Parathyroid adenoma (tissue), 2 donors: ENCODE measurements around the gene MRPL23.

Experiments used
- H2AFZ ChIP-seq: fragments of 300-600 bp; sonication (generic); one replicate; pipeline ENCODE4 v1.7.0; 2017; ENCODE audit warnings: antibody characterized with exemption, mild to moderate bottlenecking
- H3K27ac ChIP-seq: fragments of 300-600 bp; sonication (generic); one replicate; pipeline ENCODE4 v1.7.0; 2017
- H3K27me3 ChIP-seq: fragments of 300-600 bp; sonication (generic); one replicate; pipeline ENCODE4 v1.7.0; 2017; ENCODE audit warnings: low read length; ENCODE audit not compliant: control insufficient read depth, insufficient read depth
- H3K36me3 ChIP-seq: fragments of 300-600 bp; sonication (generic); one replicate; pipeline ENCODE4 v1.7.0; 2017; ENCODE audit warnings: low read length; ENCODE audit not compliant: control insufficient read depth, insufficient read depth
- H3K4me1 ChIP-seq: fragments of 300-600 bp; sonication (generic); one replicate; pipeline ENCODE4 v1.7.0; 2017; ENCODE audit warnings: control low read depth
- H3K4me2 ChIP-seq: fragments of 300-600 bp; sonication (generic); one replicate; pipeline ENCODE4 v1.7.0; 2017; ENCODE audit warnings: low read length
- H3K4me3 ChIP-seq: fragments of 300-600 bp; sonication (generic); one replicate; pipeline ENCODE4 v1.7.0; 2017; ENCODE audit warnings: low read depth, low read length
- H3K79me2 ChIP-seq: fragments of 300-600 bp; sonication (generic); one replicate; pipeline ENCODE4 v1.7.0; 2017; ENCODE audit warnings: control low read depth
- H3K9ac ChIP-seq: fragments of 300-600 bp; sonication (generic); one replicate; pipeline ENCODE4 v1.7.0; 2017; ENCODE audit warnings: mild to moderate bottlenecking
- H3K9me3 ChIP-seq: fragments of 300-600 bp; sonication (generic); one replicate; pipeline ENCODE4 v1.7.0; 2017; ENCODE audit warnings: low read length; ENCODE audit not compliant: control insufficient read depth
- TF ChIP-seq, protein P1 (sequence below): fragments of 300-600 bp; sonication (generic); IDR thresholded peaks from one replicate; pipeline ENCODE4 v1.7.0; 2017; ENCODE audit warnings: antibody characterized with exemption, mild to moderate bottlenecking
- donor health status: primary hyperparathyroidism.

MRPL23 gene

DNA sequence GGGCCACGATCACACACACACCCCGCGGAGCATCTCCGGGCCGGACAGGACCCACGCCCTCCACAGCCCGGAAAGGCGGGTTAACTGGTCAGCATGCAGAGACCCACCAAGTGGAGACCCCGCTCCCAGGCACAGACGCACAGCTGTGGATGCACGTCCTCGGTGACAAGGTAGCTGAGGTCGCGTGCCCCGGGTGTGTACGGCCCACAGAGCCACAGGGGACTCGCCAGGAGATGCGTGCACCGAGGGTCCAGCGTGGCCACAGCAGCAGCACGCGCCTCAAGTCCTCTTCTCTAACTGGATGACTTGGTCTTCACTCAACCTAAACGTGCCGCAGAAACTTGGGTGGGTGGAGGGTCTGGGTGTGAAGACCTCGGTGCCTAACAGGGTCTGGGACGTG lies 45.0 kb downstream of the MRPL23 start:
- no peaks in the 10 kb centered on the region for H3K79me2 ChIP-seq
- H3K4me2 ChIP-seq: no peak overlapping the region
- no peak overlapping the region for H3K27ac ChIP-seq
- no peaks in the 10 kb centered on the region for H3K9me3 ChIP-seq
- TF ChIP-seq, protein P1, sequence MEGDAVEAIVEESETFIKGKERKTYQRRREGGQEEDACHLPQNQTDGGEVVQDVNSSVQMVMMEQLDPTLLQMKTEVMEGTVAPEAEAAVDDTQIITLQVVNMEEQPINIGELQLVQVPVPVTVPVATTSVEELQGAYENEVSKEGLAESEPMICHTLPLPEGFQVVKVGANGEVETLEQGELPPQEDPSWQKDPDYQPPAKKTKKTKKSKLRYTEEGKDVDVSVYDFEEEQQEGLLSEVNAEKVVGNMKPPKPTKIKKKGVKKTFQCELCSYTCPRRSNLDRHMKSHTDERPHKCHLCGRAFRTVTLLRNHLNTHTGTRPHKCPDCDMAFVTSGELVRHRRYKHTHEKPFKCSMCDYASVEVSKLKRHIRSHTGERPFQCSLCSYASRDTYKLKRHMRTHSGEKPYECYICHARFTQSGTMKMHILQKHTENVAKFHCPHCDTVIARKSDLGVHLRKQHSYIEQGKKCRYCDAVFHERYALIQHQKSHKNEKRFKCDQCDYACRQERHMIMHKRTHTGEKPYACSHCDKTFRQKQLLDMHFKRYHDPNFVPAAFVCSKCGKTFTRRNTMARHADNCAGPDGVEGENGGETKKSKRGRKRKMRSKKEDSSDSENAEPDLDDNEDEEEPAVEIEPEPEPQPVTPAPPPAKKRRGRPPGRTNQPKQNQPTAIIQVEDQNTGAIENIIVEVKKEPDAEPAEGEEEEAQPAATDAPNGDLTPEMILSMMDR: no peak
- H3K4me3 ChIP-seq: no peak overlapping the region
- H3K4me1 ChIP-seq: no peaks in the 10 kb centered on the region
- no peak overlapping the region for H2AFZ ChIP-seq
- H3K27me3 ChIP-seq: no peaks in the 10 kb centered on the region
- H3K9ac ChIP-seq: no peak overlapping the region
- H3K36me3 ChIP-seq: no peaks in the 10 kb centered on the region

DNA sequence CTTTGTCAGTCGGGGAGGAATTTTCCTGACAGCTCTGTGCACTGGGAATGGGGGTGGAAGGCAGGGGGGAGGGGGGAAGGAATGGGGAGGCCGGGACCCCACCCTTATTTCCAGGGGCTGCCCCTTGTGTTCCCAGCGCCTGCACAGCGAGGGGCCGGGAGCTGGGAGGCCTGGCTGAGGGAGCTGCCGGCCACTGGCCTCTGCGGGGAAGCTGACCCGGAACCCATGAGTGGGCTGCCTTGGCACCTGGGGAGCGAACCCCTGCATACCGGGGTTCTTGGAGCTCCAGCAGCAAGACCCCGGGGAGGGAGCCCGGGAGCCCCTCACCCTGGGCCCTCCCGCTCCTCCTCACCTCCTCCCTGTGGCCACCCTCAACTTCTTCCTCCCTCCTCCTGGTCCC lies 47.0 kb downstream of the MRPL23 start:
- Histone ChIP-seq H3K27ac (no peak overlapping the region), H3K27me3 (no peaks in the 10 kb centered on the region), H3K36me3 (no peaks in the 10 kb centered on the region), H3K79me2 (no peaks in the 10 kb centered on the region), H2AFZ (no peak overlapping the region), H3K4me2 (no peak overlapping the region), H3K9ac (no peak overlapping the region), H3K4me3 (no peak overlapping the region), H3K4me1 (no peaks in the 10 kb centered on the region), H3K9me3 (no peaks in the 10 kb centered on the region)
- TF ChIP-seq, protein P1: no peak

DNA sequence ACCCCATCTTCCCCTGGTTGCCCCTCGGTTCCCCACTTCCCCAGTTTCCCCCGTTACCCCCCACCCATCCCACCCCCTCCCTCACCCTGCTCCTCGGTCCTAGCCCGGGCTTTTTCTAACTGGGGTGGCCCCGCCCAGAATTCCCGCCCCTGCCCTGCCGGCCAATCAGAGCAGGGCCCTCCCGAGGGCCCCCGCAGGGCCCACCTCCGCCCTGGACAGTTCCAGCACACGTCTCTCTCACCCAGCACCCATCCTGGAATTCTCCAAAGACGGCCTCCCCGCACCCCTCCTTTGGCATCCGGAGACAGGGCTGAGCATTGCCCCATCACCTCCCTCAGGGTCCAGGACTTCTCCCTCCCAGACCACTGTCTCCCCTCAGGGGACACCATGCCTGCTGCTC lies 50.6 kb downstream of the MRPL23 start, which contains the start of gene H19:
Gene H19, minus strand, starts transcription at position 88 of the 400 bp plus-strand sequence.
- H3K27ac ChIP-seq: no peak within 1 kb of the TSS
- no peaks in the 10 kb centered on the region for H3K9me3 ChIP-seq
- H3K79me2 ChIP-seq: no peaks in the 10 kb centered on the region
- no peaks in the 10 kb centered on the region for H3K4me1 ChIP-seq
- H3K36me3 ChIP-seq: no peaks in the 10 kb centered on the region
- H3K4me2 ChIP-seq: no peak within 1 kb of the TSS
- H3K27me3 ChIP-seq: no peaks in the 10 kb centered on the region
- TF ChIP-seq, protein P1: no peak
- no peak within 1 kb of the TSS for H3K9ac ChIP-seq
- no peak within 1 kb of the TSS for H2AFZ ChIP-seq
- H3K4me3 ChIP-seq: no peak within 1 kb of the TSS

DNA sequence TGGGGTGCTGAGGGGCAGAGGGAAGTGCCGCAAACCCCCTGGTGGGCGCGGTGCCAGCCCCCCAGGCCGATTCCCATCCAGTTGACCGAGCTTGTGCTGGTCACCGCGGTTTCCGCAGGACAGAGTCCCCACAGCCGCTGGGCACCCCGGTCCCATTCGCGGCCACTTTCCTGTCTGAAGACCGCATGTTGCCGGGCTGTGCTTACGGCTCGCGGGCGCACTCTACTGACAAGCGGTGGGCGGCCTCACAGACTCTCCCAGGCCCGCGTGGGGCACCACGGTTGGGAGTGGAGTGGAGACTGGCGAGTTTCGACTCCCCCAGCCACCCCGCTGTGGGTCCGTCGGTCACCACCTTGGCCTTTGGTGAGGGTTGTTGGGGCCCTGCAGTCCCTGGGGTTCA lies 51.2 kb downstream of the MRPL23 start:
- no peak overlapping the region for H3K4me3 ChIP-seq
- H2AFZ ChIP-seq: no peak overlapping the region
- H3K36me3 ChIP-seq: no peaks in the 10 kb centered on the region
- no peaks in the 10 kb centered on the region for H3K9me3 ChIP-seq
- no peak overlapping the region for H3K27ac ChIP-seq
- H3K79me2 ChIP-seq: no peaks in the 10 kb centered on the region
- H3K9ac ChIP-seq: no peak overlapping the region
- no peaks in the 10 kb centered on the region for H3K27me3 ChIP-seq
- H3K4me2 ChIP-seq: no peak overlapping the region
- TF ChIP-seq, protein P1: no peak
- H3K4me1 ChIP-seq: no peaks in the 10 kb centered on the region

DNA sequence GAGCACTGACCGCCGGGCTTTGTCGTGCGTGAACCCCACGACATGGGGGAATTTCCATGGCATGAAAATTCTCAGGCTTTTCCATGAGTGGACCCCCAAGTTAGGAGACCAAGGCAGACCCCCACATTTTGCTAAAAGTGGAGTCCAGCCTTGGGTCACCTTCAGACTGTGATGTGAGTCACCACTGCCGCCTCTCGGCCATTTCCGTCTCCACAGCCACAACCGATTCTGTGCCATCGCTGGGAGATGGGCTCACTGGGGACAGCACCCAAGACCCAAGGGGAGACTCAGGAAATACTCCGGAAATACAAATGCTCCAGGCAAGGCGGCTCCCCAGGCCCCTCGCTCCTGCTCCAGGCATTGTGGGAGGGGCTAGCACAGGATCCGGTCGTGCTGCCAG lies 51.7 kb downstream of the MRPL23 start:
- H3K9me3 ChIP-seq: no peaks in the 10 kb centered on the region
- no peak overlapping the region for H3K9ac ChIP-seq
- no peak overlapping the region for H3K4me3 ChIP-seq
- no peak overlapping the region for H3K27ac ChIP-seq
- H2AFZ ChIP-seq: no peak overlapping the region
- H3K79me2 ChIP-seq: no peaks in the 10 kb centered on the region
- no peaks in the 10 kb centered on the region for H3K4me1 ChIP-seq
- H3K36me3 ChIP-seq: no peaks in the 10 kb centered on the region
- no peak overlapping the region for H3K4me2 ChIP-seq
- TF ChIP-seq, protein P1: no peak
- H3K27me3 ChIP-seq: no peaks in the 10 kb centered on the region
